ENCODE results near the gene CGNL1. TPM values are rescaled to one million over a fixed set of nuclear protein-coding genes. Genes with fewer than 3 reads are reported as not detected.

CGNL1 gene
- total RNA-seq, 1 donor from 2014 or later: 3.0 TPM

DNA sequence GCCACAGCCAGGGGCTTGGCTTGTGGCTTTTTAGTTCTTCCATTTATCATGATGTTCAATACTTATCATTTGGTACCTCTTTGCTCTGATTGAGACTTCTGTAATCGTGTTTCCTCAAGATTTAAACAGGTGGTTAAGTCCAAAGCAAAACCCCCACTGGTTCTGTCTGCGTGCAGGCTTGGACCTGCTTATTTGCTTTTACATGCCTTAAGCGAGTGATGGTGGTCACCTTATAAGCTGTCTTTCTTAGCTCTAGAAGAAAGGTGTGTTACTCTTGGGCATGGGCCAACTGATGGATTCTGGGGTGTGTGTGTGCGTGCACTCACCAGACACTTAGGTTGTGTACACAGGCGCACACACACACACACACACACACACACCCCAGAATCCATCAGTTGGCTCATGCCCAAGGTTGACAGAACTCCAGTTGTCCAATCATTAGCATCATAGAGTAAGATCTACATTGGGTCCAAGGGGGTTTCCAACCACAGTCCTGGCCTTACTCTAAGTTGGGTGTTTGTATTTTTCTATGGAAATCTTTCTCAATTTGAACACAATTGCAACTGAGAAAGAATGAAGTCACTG, 216.6 kb downstream of the CGNL1 start:
- no peaks in the 10 kb centered on the region for H3K9me3 Mint-ChIP-seq
- Histone ChIP-seq H3F3A (ENCODE audit: low read depth) (peaks cover 4% of the 10 kb centered on the region), H3K9ac (no peak overlapping the region), H3K27me3 (peaks cover 59% of the 10 kb centered on the region), H3K4me3 (no peak overlapping the region), H3K27ac (no peak overlapping the region), H3K9me3 (ENCODE audit: low read depth) (no peaks in the 10 kb centered on the region), H2AFZ (replicated peaks) (no peak overlapping the region), H3K4me2 (no peak overlapping the region), H3K79me2 (ENCODE audit: low read depth) (no peaks in the 10 kb centered on the region), H3K36me3 (no peaks in the 10 kb centered on the region), H4K20me1 (ENCODE audit: low read depth) (no peaks in the 10 kb centered on the region), H3K4me1 (no peaks in the 10 kb centered on the region)
- H3K36me3 Mint-ChIP-seq: no peaks in the 10 kb centered on the region
- TF ChIP-seq CTCF (IDR thresholded peaks at IDR 0.05) (no peak), EZH2 (IDR thresholded peaks at IDR 0.05) (no peak), EZH2phosphoT487 (IDR thresholded peaks at IDR 0.05) (no peak)
- peaks cover 3% of the 10 kb centered on the region for H3K4me1 Mint-ChIP-seq
- H3K27ac Mint-ChIP-seq: no peak overlapping the region
- peak overlapping the region; percentile 74 for H3K4me3 Mint-ChIP-seq
- no peak for DNase-seq (ENCODE audit: low spot score)
- peaks cover 24% of the 10 kb centered on the region for H3K27me3 Mint-ChIP-seq (ENCODE audit: insufficient read depth, low read depth)

- Mint-ChIP-seq H3K4me3 (no peak overlapping the region), H3K27ac (no peak overlapping the region)
- no peak for TF ChIP-seq EZH2phosphoT487 (IDR thresholded peaks at IDR 0.05)
- no peak for TF ChIP-seq CTCF (IDR thresholded peaks at IDR 0.05)
- TF ChIP-seq EZH2 (IDR thresholded peaks at IDR 0.05): no peak
These were observed 218.2 kb downstream of the CGNL1 start for GRCh38 chr15:57594479-57594878.

GRCh38 chr15:57595011-57595866, 218.9 kb downstream of the CGNL1 start:
- H3K9me3 ChIP-seq (ENCODE audit: low read depth): no peaks in the 10 kb centered on the region
- Mint-ChIP-seq H3K4me3 (no peak overlapping the region), H3K27ac (no peak overlapping the region), H3K36me3 (no peaks in the 10 kb centered on the region), H3K4me1 (peaks cover 3% of the 10 kb centered on the region), H3K27me3 (ENCODE audit: insufficient read depth, low read depth) (peaks cover 21% of the 10 kb centered on the region), H3K9me3 (no peaks in the 10 kb centered on the region)
- H3K4me1 ChIP-seq: no peaks in the 10 kb centered on the region
- no peak overlapping the region for H2AFZ ChIP-seq (replicated peaks)
- no peak for DNase-seq (ENCODE audit: low spot score)
- H4K20me1 ChIP-seq (ENCODE audit: low read depth): no peaks in the 10 kb centered on the region
- peaks cover 4% of the 10 kb centered on the region for H3F3A ChIP-seq (ENCODE audit: low read depth)
- H3K79me2 ChIP-seq (ENCODE audit: low read depth): no peaks in the 10 kb centered on the region
- TF ChIP-seq EZH2phosphoT487 (IDR thresholded peaks at IDR 0.05): no peak
- TF ChIP-seq EZH2 (IDR thresholded peaks at IDR 0.05): no peak
- TF ChIP-seq CTCF (IDR thresholded peaks at IDR 0.05): no peak
- H3K4me3 ChIP-seq: no peak overlapping the region
- no peak overlapping the region for H3K9ac ChIP-seq
- peaks cover 41% of the 10 kb centered on the region for H3K27me3 ChIP-seq
- no peak overlapping the region for H3K4me2 ChIP-seq
- no peak overlapping the region for H3K27ac ChIP-seq
- no peaks in the 10 kb centered on the region for H3K36me3 ChIP-seq

More at GRCh38 chr15:57594479-57594878, 218.2 kb downstream of the CGNL1 start:
- no peaks in the 10 kb centered on the region for H3K9me3 ChIP-seq (ENCODE audit: low read depth)
- no peak overlapping the region for H3K4me3 ChIP-seq
- Mint-ChIP-seq H3K9me3 (no peaks in the 10 kb centered on the region), H3K36me3 (no peaks in the 10 kb centered on the region), H3K27me3 (ENCODE audit: insufficient read depth, low read depth) (peaks cover 22% of the 10 kb centered on the region), H3K4me1 (peaks cover 3% of the 10 kb centered on the region)
- no peaks in the 10 kb centered on the region for H3K36me3 ChIP-seq
- H3K4me1 ChIP-seq: no peaks in the 10 kb centered on the region
- no peak overlapping the region for H3K27ac ChIP-seq
- peaks cover 49% of the 10 kb centered on the region for H3K27me3 ChIP-seq
- H2AFZ ChIP-seq (replicated peaks): no peak overlapping the region
- no peaks in the 10 kb centered on the region for H3K79me2 ChIP-seq (ENCODE audit: low read depth)
- H3K9ac ChIP-seq: no peak overlapping the region
- no peak overlapping the region for H3K4me2 ChIP-seq
- DNase-seq (ENCODE audit: low spot score): no peak
- H3F3A ChIP-seq (ENCODE audit: low read depth): peaks cover 4% of the 10 kb centered on the region
- H4K20me1 ChIP-seq (ENCODE audit: low read depth): no peaks in the 10 kb centered on the region
